ENCODE results near the gene USHBP1.

The USHBP1 gene

DNA sequence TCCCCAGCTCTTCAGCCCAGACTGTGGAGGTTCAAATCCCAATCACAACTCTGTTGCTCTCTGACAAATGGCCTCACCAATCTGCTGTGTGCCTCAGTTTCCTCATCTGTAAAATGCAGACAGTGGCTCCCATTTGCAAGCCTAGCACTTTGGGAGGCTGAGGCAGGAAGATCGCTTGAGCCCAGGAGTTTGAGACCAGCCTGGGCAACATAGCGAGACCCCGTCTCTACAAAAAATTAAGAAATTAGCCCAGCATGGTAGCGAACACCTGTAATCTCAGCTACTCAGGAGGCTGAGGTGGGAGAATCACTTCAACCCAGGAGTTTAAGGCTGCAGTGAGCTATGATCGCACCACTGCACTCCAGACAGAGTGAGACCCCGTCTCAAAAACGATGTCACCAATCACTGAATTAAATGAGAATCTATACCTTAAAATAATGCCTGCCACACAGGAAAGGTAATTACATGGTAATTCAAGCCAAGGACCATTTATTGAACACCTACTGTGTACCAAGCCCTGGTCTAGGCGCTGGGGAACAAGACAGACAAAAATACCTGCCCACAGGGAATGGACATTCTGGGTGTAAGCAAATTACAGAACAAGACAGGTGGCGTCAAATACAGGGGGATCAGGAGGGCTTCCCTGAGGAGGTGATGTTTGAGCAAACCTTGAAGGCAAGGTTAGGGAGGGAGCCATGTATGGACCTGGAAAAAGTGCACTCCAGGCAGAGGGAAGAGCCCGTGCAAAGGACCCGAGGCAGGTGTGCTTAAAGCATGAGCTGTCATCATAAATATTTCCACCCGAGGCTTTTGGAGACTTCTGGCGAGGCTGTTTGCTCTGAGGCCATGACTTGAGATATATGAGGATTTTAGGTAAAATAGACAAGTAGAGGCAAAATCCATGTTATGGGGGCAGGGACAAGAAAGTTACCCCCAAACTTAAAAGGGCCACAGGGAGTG lies 26.5 kb downstream of the USHBP1 start:
- no peak for DNase-seq (ENCODE audit: low read depth)

- no peak for DNase-seq (ENCODE audit: low read depth)
Measured at GRCh38 chr19:17236811-17237543, 27.6 kb downstream of the USHBP1 start.

GRCh38 chr19:17235971-17236777 lies 28.4 kb downstream of the USHBP1 start:
- no peak for DNase-seq (ENCODE audit: low read depth)

GRCh38 chr19:17235300-17235970 lies 29.1 kb downstream of the USHBP1 start:
- peak; percentile 72 for DNase-seq (ENCODE audit: low read depth)

DNA sequence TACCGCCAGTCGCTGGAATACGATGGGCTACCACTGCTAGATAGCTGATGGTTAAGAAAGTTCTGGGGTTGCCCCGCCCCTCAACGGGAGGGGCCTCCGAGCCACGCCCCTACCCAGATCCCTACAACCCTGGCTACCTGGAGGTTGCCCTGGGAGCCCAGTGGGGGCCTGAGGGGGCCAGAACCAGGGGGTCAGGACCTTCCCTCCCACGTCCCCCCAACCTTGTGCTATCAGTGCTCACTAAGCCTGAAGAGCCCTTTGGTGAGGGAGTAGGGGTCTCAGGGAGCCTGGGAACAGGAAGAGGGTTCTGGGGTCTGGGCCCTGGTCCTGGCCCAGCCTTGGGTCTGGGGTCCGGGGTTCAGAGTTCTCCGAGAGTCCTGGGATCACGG lies 29.6 kb downstream of the USHBP1 start:
- DNase-seq (ENCODE audit: low read depth): peak; percentile 45

- DNase-seq (ENCODE audit: low read depth): no peak
Measured at GRCh38 chr19:17232258-17232657, 32.3 kb downstream of the USHBP1 start.

DNA sequence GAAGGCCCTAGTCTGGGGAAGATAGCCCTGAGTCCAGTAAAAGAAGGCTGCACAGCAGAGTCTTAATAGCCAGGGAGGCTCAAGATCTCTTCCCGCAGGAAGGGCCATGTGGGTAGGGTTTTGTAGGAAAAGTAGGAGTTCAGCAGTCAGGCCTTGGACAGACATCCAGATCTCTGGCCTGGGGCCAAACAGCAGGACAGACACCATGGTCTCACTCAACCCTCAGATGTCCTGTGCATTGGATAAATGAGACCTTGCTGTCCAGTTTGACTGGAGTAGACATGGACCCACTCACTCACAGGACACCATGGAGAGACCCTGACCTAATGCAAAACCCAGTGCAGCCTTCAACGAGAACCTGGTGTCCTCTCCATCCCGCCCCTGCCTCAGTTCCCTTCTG lies 34.7 kb downstream of the USHBP1 start:
- DNase-seq (ENCODE audit: low read depth): no peak

- DNase-seq (ENCODE audit: low read depth): no peak
Measured at GRCh38 chr19:17227798-17228367, 36.7 kb downstream of the USHBP1 start.

GRCh38 chr19:17226002-17226933 lies 38.3 kb downstream of the USHBP1 start, which contains the start of gene OCEL1:
Gene OCEL1, plus strand, starts transcription at chr19:17226226. Its CDS starts 22 bp downstream, at chr19:17226248.
- peak; percentile 95 for DNase-seq (ENCODE audit: low read depth)

GRCh38 chr19:17225053-17225452 lies 39.5 kb downstream of the USHBP1 start:
- DNase-seq (ENCODE audit: low read depth): no peak

DNA sequence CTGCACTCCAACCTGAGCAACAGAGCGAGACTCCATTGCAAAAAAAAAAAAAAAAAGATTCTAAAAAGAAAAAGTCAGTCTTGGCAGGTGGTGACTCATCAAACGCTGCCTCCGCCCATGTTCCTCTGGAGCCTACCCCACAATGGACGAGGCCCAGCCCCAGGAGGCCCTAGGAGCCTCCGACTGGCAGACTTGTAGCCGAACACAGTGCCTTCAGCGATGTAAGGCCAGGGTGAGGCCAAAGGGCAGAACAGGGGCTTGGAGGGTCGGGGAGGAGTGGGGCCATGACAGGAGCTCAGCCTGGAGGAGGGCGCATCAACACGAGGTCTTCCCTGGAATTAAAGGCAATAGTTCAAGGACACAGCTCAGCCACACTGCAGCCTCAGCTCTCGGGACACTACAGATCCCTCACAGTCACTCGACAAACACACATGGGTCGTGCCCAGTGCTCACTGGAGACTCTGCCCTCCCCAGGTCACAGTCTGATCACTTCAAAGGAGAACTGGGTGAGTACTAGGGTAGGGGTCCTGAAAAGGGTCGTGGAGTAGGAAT lies 44.3 kb downstream of the USHBP1 start:
- no peak for DNase-seq (ENCODE audit: low read depth)

- no peak for DNase-seq (ENCODE audit: low read depth)
Measured at GRCh38 chr19:17219286-17219685, 45.3 kb downstream of the USHBP1 start.

- DNase-seq (ENCODE audit: low read depth): no peak
Measured at GRCh38 chr19:17216058-17216670, 48.4 kb downstream of the USHBP1 start.

DNA sequence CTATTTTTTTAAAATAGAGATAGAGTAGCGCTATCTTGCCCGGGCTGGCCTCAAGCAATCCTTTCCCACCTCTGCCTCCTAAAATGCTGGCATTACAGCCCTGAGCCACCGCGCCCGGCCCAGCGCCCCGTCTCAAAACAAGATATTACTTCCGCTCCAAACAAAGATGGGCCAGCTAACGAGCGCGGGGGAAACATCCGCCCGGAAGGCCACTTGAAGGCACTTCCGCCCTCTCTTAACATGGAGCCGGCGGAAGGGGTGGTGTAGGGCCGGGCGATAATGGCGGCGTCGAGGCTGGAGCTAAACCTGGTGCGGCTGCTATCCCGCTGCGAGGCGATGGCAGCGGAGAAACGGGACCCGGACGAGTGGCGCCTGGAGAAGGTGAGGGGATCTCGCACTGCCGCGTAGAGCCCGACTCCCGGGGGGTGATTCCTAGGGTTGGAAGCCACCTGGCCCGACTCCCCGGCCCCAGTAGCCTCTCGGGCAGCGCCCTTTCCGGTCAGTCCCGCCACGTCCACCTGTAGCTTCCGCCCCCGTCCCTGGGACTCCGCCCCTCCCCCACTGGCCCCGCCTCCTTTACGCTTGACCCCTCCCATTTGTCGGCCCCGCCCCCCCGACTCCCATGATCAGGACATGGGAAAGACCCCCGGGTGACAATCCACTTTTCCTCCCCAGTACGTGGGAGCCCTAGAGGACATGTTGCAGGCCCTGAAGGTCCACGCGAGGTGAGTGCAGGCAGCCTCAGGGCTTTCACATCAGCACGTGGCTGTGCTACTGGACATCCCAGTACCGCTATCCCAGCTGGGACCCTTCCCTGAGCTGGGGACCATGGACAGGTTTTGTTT lies 49.2 kb downstream of the USHBP1 start, which contains the start of gene USE1:
TSS of gene USE1 (plus strand) at position 231 of the 845 bp plus-strand sequence. CDS start at position 280, 49 bp downstream.
- peak; percentile 80 for DNase-seq (ENCODE audit: low read depth)

DNA sequence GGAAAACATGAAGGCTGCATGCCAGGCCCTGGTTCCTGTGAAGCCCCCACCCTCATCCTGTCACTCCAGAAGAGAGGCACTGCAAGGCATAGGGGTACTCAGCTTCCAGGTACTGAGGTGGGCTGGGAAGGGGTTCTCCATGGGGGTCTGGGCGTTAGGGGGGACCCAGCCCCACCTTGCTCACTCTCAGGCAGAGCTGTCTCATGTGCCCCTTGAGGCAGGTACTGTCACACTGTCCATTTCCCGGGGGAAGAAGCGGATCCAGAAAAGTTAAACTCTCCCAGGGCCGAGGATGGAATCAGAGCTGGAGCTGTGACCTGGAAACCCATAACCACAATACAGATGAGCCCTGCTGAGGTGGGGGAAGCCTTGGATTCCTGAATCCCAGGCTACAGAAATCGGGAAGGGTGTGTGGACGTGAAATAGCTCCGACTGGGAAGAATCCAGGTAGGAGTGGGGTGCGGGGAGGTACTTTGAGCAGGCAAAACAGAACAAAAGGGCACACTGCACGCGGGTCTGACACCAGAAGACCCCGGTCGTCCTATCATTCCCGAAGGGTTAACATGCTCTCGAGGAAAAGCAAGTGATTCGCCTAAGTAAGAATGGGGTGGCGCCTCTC lies 49.9 kb downstream of the USHBP1 start:
- no peak for DNase-seq (ENCODE audit: low read depth)

GRCh38 chr19:17213334-17213733 lies 51.2 kb downstream of the USHBP1 start:
- DNase-seq (ENCODE audit: low read depth): no peak

- no peak for DNase-seq (ENCODE audit: low read depth)
Measured at GRCh38 chr19:17211547-17212446, 52.7 kb downstream of the USHBP1 start.
